ENCODE results near the gene CNST.
"Not testable (repeated sequence)": the region's sequence is repeated elsewhere in the genome, so short reads cannot be mapped to it uniquely, and the experiment has no call there.

CNST gene

DNA sequence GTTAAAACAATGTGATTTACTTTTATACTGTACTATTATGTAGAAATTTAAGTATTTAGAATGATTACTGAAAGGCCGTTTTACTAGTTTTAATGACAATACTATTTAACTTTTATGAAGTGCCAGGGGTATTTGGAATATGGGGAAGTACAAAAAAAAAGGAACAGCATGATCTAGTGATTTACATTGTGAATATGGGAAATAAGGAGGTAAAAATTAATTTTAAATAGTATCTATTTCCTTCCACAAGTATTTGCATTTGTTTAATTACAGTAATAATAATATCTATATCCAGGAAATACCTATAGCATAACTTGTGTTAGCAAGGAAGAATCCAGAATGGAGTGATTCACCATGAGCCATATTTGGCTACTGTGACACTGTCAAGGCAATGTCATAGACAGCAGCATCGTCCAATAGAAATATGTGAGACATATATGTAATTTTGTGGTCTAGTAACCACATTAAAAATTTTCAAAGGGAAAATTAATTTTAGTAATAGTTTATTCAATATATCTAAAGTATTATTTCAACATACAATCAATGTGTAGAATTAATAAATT is 22.0 kb downstream of the CNST start:
- no peak for DNase-seq

DNA sequence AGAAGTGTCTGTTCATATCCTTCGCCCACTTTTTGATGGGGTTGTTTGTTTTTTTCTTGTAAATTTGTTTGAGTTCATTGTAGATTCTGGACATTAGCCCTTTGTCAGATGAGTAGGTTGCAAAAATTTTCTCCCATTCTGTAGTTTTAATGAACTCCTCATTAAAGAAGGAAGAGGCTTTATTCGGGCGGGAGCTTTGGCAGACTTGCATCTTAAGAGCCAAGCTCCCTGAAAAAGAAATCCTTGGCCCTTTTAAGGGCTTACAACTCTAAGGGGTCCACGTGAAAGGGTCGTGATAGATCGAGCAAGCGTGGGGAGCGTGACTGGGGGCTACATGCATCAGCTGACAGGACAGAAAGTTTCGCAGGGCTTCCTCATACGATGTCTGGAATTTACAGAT is 23.7 kb downstream of the CNST start:
- DNase-seq = not testable (repeated sequence)

DNA sequence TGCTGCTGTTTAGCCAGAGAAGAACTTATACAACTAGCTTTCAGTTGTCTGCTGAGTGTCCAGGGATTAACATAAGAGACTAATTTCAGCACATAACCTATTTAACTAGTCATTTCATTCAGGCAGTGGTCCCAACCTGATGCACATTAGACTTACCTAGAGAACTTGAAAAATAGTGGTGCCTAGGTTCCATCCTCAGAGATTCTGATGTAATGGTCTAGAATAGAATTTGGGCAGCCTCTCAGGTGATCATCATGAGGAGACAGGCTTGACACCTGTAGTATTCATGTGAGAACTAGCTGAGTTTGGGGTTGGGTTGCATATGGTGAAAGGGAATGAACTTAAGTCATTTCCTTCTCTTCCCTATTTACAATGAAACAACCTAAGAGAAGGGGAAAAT is 24.8 kb downstream of the CNST start:
- DNase-seq = no peak

DNA sequence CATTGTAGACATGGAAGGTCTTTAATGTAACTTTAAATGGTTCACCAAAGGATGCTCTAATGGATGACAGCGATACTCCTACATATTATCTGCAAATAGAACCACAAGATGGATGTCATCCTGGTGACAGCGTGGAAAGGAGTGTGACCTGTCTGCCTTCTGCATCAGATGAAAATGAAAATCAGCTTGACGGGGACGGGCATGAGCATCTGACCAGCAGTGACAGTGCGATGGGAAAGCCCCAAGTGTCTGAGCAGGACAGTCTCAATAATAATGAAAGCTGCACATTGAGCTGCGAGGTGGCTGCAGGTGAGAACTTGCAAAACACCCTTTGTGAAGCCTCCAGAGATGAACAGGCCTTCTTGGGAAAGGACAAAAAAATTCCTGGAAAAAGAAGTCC is 25.2 kb downstream of the CNST start:
- no peak for DNase-seq

DNA sequence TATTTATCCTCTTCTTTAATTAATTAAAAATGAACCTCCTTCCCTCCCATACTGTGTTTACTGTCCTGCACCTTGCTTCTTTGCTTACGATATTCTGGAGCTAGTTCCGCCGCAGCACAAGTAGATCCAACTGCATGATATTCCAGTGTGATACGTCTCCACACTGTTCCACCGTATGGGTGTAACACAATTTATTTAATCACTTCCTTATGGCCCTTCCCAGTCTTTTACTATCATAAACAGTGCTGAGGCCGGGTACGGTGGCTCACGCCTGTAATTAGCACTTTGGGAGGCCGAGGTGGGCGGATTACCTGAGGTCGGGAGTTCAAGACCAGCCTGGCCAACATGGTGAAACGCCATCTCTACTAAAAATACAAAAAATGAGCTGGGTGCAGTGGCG is 25.7 kb downstream of the CNST start:
- DNase-seq = no peak

DNA sequence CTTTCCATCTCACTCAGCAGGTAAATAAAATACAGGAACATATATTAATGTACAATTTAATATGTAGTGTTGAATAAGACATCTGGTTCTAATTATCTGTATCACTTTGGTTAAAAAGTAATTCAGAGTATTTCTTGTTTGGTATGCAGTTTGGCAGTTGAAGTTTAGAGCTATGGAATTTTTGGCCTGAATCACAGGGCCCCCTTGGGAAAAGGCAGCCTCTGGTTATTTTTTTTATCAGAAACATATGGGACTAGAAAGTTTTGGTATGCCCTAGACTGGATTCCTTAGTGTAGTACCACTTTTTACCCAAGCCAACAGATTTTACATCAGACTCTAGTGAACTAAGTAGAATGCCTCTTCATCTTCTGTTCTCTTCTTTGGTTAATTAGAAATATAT is 26.4 kb downstream of the CNST start:
- no peak for DNase-seq

DNA sequence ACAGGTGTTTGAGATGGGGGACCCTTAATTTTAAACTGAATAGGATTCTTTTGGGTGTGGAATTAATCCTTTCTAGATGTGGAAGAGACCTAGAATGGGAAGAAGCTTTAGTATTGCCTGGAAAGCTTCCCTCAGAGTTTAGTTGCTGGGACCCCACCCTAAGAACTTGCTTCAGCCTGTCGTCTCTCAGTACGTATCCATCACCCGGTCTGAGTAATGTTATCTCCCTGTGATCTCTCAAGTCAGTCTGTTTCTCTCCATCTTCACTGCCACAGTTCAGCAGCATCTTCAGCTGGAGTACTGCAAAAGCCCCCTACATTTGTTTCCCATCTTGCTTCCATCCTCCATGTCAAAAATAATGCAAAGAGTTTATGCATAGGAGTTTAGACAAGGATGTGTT is 28.9 kb downstream of the CNST start:
- no peak for DNase-seq

DNA sequence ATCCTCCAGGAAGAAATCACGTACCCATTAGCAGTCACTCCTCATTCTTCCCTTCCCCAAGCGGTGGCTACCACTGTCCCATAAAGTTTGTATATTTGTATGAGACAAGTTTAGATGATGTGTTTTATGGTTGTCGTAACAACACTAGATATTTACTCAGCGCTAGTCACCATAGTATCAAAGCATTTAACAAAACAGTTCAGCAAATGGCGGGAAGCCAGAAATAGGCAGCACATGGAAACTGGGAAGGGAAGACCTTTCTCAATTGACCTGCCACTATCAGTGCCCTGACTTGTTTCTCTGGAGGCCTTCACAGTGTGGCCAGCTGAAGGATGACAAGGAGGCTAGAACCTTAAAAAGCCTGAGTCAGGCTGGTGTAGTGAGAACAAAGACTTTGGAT is 31.1 kb downstream of the CNST start:
- DNase-seq = no peak

DNA sequence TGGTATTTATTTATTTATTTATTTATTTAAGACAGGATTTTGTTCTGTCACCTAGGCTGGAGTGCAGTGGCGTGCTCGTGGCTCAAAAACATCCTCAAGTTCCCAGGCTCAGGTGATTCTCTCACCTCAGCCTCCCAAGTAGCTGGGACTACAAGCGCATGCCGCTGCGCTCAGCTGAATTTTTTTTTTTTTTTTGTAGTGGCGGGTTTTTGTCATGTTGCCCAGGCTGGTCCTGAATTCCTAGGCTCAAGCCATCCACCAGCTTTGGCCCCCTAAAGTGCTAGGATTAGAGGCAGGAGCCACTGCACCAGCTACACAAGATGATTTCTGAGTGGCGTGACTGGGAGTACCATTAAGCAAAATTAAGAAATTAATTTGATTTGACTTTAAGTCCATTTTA is 31.7 kb downstream of the CNST start:
- DNase-seq = no peak

DNA sequence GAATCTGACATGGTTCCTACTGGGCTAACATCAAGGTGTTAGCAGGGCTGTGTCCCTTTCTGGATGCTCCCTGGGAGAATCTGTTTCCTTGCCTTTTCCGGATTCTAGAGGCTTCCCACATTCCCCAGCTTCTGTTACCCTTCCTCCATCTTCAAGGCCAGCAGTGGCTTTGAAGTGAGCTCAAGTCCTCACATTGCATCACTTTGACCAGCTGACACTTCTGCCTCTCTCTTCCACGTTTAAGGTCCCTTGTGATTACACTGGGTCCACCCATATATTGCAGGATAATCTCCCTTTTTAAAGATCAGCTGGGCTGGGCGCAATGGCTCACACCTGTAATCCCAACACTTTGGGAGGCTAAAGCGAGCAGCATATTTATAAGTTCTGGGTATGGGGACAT is 33.1 kb downstream of the CNST start:
- no peak for DNase-seq

DNA sequence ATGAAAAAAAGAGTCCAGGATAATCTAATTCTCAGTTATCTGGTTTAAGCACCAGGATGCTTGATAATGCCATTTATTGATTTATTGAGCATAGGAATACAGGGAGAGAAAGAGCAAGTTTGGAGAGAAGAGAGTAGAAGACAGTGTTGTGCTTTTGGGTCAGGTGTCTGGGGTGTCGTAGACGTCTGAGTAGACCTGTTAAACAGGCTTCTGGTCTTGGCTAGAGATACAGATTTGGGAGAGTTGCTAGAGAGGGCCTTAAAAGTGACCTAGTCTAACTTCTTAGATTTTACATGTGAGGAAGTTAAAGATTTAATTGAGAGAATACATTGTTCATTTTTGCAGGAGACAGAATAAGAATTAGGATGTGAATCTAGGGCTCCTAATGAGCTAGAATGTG is 34.3 kb downstream of the CNST start:
- no peak for DNase-seq

DNA sequence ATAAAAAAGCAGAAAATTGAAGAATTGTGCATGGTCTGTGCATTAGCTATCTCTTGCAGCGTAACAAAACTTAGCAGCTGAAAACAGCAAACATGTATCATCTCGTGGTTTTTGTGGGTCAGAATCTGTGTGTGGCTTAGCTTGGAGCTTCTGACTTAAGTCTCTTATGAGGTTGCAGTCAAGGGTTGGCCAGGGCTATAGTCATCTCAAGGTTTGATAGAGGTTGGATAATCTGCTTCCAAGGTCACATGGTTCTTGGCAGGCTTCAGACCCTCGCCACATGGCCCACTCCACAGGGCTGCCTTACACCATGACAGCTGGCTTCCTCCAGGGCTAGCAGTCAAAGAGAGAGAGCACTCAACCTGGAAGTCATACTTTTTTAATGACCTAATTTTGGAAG is 35.9 kb downstream of the CNST start:
- DNase-seq = no peak

DNA sequence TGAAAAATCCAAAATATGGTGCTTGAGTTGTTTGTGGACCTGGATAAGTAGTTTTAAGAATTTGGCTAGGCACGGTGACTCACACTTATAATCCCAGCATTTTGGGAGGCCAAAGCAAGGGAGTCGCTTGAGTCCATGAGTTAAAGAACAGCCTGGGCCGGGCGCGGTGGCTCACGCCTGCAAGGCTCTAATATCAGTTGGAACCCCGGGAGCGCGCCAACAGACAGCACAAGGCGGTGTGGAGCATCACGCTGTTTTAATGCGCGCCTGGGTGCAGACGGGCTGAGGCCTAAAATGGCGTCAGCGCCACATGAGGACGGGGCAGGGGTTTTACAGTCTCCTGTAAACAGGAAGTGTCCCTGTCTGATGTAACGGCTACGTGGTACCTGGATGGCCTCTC is 39.0 kb downstream of the CNST start:
- DNase-seq = not testable (repeated sequence)

DNA sequence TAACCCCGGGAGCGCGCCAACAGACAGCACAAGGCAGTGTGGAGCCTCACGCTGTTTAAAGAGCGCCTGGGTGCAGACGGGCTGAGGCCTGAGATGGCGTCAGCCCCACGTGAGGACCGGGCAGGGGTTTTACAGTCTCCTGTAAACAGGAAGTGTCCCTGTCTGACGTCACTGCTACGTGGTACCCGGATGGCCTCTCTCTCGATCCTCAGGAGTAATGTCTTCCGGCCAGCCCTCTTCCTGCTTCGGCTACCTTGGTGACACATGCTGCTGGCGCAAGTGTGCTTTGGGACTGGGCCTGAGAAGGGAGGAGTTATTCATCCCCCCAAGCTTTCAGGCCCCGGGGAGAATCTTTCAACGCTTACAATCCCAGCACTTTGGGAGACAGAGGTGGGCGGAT is 41.2 kb downstream of the CNST start:
- no peak for DNase-seq

DNA sequence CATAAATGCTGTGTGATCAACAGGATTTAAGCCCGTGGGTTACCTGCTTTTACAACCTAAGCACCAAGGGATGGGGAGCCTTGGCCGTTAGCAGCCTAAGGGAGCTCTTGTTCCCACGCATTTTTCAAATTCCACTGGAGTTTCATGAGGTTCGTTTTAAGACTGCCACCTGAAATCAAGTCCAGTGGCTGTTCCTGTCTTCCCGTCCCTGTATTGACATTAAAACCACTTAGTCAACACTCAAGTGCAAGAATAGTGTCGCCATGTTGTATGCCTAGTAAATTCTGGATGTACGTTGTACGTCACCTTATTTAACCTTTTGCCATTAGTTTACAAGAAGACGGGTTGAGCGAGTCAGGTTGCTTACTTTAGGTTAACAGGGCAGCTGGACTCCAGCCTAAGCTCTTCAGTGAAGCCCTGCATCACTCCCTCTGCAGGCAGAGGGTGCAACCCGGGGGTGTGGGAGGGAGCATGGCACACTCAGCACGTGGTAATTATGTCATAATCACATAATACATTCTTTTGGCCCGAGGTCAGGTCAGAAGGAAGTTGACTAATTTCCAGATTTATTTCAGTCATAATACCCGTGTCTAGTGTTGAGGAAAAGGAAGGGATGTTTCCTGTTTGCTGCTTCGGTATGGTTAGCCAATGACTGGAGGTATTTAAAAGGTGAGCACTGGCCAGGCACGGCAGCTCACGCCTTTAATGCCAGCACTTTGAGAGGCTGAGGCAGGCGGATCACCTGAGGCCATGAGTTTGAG is 42.5 kb downstream of the CNST start:
- peak; percentile 17 for DNase-seq

DNA sequence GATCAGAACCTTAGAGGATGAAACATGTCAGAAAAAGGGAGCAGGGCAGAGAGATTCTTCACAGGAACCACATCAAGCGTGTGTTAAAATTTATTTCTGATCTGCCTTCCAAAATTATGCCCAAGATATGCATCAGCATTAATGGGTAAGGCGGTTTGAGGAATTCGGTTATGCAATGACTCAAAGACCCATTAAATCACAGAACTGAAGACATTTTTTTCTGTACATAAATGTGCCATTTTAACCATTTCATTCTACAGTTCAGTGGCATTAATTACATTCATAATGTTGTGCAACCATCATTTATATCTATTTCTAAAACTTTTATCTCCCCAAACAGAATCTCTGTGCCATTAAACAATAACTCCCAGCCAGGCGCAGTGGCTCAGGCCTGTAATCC is 43.4 kb downstream of the CNST start:
- no peak for DNase-seq

DNA sequence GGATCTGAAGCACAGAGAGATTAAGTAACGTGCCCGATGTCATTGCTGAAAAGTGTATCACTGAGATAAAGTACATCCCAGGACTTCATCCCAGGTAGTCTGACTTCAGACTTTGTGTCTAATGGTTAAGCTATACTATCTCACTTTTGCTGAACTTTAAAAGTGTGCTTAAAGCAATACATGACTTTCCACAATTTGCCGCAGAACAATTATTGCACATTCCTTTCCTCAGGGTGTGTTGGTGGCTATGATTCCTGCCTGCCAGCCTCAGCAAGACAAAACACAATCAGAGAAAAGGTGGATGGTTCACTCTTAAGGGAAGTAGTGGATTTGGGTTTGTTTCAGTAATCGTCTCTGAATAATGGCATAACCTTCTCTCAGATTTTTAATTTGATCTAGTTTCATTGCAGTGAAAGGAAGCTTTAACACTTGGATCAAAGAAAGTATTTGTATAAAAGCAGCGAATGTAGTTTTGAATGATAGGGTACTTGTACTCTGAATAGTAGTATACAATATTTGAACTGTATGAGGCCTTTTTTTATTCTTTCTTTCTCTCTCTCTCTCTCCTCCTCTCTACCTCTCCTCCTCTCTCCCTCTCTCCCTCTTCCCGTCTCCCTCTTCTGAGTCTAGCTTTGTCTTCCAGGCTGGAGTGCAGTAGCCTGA is 47.0 kb downstream of the CNST start:
- DNase-seq = no peak

DNA sequence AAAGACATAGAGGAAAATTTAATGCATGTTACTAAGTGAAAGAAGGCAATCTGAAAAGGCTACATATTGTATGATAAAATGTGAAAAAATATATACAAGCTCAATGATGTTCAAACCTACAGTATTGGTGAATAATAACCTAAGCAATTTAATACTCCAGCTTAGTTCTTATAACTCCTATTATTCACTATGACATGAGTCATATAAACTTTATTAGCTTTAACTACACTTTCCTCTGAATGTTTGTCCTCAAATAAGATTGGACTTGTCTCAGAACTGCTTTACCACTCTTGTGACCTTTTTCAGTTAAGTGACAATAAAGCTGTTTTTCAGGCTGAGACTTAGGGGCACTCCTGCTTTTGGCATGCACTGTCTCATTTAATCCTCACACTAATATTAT is 50.9 kb downstream of the CNST start:
- no peak for DNase-seq

DNA sequence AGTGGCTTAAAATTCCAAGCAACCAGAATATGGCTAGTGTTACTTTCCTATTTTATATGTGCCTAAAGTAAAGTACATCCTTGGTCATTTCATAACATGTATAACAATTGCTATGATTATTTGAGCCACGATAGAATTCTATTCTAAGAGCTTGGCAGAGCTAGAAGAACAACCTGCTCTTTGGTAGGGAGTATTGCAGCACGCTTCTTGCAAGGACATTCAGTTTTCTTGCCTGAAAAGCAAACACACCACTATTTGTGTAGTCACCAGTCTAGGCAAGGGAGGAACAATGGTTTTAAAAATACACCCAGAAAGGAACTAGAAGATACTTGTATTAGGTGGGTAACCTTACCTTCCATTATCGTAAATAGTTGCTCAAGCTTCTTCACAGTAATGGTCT is 51.5 kb downstream of the CNST start:
- no peak for DNase-seq

DNA sequence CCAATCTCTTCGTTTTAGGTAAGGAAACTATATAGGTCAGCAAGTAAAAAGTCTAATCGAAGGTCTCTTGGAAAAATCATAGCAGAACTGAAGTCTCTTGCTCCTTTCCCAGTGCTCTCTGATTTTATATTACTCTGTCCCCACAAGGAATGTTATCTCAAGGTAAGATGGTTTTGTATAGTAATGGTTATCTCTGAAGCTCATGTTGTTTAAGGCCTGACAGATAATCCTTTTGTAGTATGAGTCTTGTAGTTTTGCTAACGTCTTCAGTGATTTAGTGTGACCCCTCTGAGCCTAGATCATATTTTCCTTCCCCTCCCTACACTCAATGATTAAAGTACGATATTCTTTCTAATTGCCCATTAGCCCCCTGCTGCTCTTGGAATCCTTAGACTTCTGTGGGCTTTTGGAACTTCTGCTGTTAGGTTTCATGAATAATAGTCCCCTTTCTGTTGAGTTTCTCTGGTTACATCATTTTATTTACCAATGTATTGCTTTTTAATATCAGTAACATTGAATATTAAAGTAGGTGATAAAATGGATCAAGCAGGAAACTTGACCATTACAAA is 52.1 kb downstream of the CNST start:
- no peak for DNase-seq

DNA sequence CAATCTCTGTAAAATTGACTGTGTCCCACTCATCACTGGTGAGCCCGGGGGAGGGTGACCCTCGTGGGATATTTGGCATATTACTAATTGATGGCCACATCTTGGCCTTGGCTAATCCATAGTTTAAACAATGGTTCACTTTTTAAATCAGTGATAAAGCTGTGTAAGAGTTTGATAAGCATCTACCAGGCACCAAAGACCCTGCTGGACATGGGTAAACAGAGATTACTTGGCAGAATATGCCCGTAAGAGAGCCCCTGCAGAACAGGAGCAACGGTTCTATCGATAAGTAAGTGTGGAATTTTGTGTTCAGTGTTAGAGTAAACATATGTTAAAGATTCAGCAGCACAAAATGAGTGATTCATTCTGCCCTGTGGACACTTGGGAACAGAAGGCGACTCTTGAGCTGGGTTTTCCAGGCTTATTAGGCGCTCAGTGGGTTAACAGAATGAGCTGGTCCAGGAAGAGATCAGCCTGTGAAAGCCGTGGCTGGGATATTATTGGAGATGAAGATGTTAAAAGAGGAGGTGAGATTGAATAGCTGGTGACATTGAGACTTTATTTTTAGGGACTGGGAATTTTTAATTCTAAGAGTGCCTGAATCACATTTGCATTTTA is 55.9 kb downstream of the CNST start:
- no peak for DNase-seq

DNA sequence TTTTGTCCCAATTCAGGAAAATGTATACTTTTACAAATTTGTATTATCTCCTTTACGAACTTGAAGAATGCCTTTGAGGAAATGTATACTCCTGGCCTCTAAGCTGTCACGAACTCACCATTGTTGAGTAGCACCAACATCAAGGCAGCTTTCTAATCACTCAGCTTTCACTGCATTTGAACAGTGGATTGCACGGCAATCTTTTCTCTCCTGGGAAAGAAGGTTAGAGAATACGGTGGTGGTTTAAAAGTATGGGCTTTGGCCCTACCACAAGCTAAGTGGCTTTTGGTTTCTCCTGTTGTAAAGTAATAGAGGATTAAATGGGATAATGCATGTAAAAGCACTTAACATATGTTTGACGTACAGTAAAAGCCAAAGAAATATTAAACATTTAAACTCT is 57.8 kb downstream of the CNST start:
- no peak for DNase-seq

DNA sequence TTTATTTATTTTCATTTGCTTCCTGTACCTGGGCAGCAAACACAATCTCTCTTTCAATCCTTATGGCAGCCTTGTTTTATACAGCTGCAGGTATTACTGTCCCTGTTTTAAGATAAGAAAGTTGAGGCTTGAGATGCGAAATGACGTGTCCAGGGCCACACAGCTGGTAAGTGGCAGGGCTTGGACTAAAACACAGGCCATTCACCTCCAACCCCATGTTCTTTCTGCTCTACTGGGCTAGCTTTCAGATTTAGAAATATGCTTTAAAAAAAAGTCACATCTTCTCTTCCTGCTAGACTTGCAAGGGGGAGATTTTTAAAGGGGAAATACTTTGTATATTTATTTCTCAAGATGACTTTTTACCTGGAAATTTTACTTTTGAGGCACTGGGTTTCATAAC is 62.8 kb downstream of the CNST start:
- DNase-seq = no peak

DNA sequence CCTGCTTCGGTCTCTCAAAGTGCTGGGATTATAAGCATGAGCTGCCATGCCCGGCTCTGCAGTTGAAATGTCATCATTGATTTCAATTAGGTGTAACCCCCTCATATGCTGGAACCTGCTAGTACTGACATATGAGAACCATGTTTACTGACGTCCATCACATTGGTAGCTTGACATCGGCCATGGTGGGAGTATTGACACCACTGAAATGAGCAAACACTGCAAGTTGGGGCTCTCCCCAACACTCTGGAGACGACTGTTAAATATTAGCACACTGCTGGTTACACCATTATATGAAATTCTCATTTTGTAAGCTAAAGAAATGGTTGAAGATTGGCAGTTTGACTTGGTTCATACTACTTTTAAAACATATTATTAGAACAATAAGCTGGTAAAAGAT is 63.7 kb downstream of the CNST start:
- no peak for DNase-seq

Data from stimulated activated CD4-positive, alpha-beta T cell treated with anti-CD3 and anti-CD28 coated beads, Interleukin-12 subunit alpha, Interleukin-12 subunit beta, amount 100 ng/mL, for 4 hours (primary cell).